Measurements from ENCODE around the gene SLC6A17. TPM values are rescaled to one million over a fixed set of nuclear protein-coding genes. Genes with fewer than 3 reads are reported as not detected.

The SLC6A17 gene
- total and polyA plus RNA-seq, 2 donors (not counting 1 experiment from before 2014, with no cell fraction given) = not detected

DNA sequence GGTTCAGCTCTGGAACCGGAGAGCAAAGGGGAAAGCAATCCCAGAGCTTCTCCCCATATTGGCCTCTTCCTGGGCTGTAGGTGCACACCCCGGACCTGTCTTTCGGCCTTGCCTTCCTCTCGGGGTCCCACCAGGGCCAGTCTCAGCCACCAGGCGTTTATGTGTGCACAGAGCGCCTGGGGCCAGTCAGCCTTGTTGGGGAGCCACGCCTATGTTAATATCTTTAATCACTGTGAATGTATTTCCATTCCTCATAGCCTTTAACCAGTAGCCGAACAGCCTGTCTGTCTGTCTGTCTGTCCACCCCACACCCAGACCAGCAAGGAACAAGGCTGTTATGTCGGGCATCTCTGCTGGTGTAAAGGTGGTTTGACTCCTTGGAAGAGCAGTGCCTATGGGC lies 78.6 kb downstream of the SLC6A17 start:
- intact Hi-C loops (cut with micrococcal nuclease) = no loop called here
- H3K9me3 Mint-ChIP-seq (ENCODE audit: insufficient read depth) = no peaks in the 10 kb centered on the region
- ATAC-seq (ENCODE audit: low read depth) (no peak), DNase-seq (no peak)
- Histone ChIP-seq H3K9ac (ENCODE audit: low read length) (no peak overlapping the region), H3K79me2 (ENCODE audit: control insufficient read depth, insufficient read depth, low read length) (no peaks in the 10 kb centered on the region), H3K27ac (ENCODE audit: low read length in 2 of 2) (no peak overlapping the region), H2AFZ (ENCODE audit: insufficient read depth, low read depth, low read length, poor library complexity, severe bottlenecking) (no peak overlapping the region), H3K36me3 (replicated peaks in 1 of 2; ENCODE audit: control extremely low read depth in 1 of 2, control insufficient read depth in 1 of 2, extremely low read depth in 1 of 2, insufficient read depth in 2 of 2, low read length in 1 of 2) (peaks cover 0 to 4% of the 10 kb centered on the region in 2 experiments), H3K27me3 (replicated peaks in 1 of 4; ENCODE audit: control extremely low read depth in 1 of 4, control insufficient read depth in 3 of 4, insufficient read depth in 4 of 4, low read length in 3 of 4) (no peaks in the 10 kb centered on the region), H3K4me3 (ENCODE audit: control extremely low read depth in 1 of 5, extremely low read depth in 1 of 5, insufficient read depth in 1 of 5, low read depth in 2 of 5, low read length in 4 of 5) (no peak overlapping the region), H3K4me1 (ENCODE audit: control insufficient read depth in 2 of 2, insufficient read depth in 2 of 2, low read length in 2 of 2) (no peaks in the 10 kb centered on the region), H3K9me3 (ENCODE audit: control extremely low read depth in 1 of 3, control insufficient read depth in 2 of 3, insufficient read depth in 1 of 3, low read length in 2 of 3) (no peaks in the 10 kb centered on the region), H3K4me2 (replicated peaks; ENCODE audit: low read depth, low read length, poor library complexity, severe bottlenecking) (no peak overlapping the region), H4K20me1 (ENCODE audit: control insufficient read depth, insufficient read depth, low read length, poor library complexity, severe bottlenecking) (no peaks in the 10 kb centered on the region)
- TF ChIP-seq EZH2 (IDR thresholded peaks at IDR 0.05; ENCODE audit: borderline replicate concordance, insufficient read depth, low read depth, low read length, poor library complexity, severe bottlenecking) (no peak), CTCF (IDR thresholded peaks at IDR 0.05) (no peak)
- no peak overlapping the region for H3K4me3 Mint-ChIP-seq
- WGBS (ENCODE audit: insufficient coverage) = 91% methylated on average over 6 of the region's 9 CpGs
- H3K27ac Mint-ChIP-seq = no peak overlapping the region
- H3K4me1 Mint-ChIP-seq = no peaks in the 10 kb centered on the region
- no peaks in the 10 kb centered on the region for H3K27me3 Mint-ChIP-seq
- ChIA-PET POLR2A (no interaction called here), CTCF (interaction anchor here (1.3 kb wide), 1 partner anchor 232 kb away, joined by 5 read pairs; no protein-coding TSS in a partner anchor)

- no peak overlapping the region for H2AFZ ChIP-seq (ENCODE audit: insufficient read depth, low read depth, low read length, poor library complexity, severe bottlenecking)
- 96% methylated on average over 15 of the region's 21 CpGs for WGBS (ENCODE audit: insufficient coverage)
- H3K9ac ChIP-seq (ENCODE audit: low read length) = no peak overlapping the region
- no peaks in the 10 kb centered on the region for H3K4me1 Mint-ChIP-seq
- DNase-seq (no peak), ATAC-seq (ENCODE audit: low read depth) (no peak)
- H3K4me2 ChIP-seq (replicated peaks; ENCODE audit: low read depth, low read length, poor library complexity, severe bottlenecking) = no peak overlapping the region
- H3K4me3 Mint-ChIP-seq = no peak overlapping the region
- POLR2A ChIA-PET = no interaction called here
- H3K9me3 ChIP-seq (ENCODE audit: control extremely low read depth in 1 of 3, control insufficient read depth in 2 of 3, insufficient read depth in 1 of 3, low read length in 2 of 3) = no peaks in the 10 kb centered on the region
- no peaks in the 10 kb centered on the region for H3K27me3 ChIP-seq (replicated peaks in 1 of 4; ENCODE audit: control extremely low read depth in 1 of 4, control insufficient read depth in 3 of 4, insufficient read depth in 4 of 4, low read length in 3 of 4)
- no peak overlapping the region for H3K27ac ChIP-seq (ENCODE audit: low read length in 2 of 2)
- no peaks in the 10 kb centered on the region for H3K4me1 ChIP-seq (ENCODE audit: control insufficient read depth in 2 of 2, insufficient read depth in 2 of 2, low read length in 2 of 2)
- H4K20me1 ChIP-seq (ENCODE audit: control insufficient read depth, insufficient read depth, low read length, poor library complexity, severe bottlenecking) = no peaks in the 10 kb centered on the region
- intact Hi-C loops (cut with micrococcal nuclease) = no loop called here
- TF ChIP-seq EZH2 (IDR thresholded peaks at IDR 0.05; ENCODE audit: borderline replicate concordance, insufficient read depth, low read depth, low read length, poor library complexity, severe bottlenecking) (no peak), CTCF (IDR thresholded peaks at IDR 0.05) (no peak)
- H3K79me2 ChIP-seq (ENCODE audit: control insufficient read depth, insufficient read depth, low read length) = no peaks in the 10 kb centered on the region
- H3K27me3 Mint-ChIP-seq = no peaks in the 10 kb centered on the region
- H3K9me3 Mint-ChIP-seq (ENCODE audit: insufficient read depth) = no peaks in the 10 kb centered on the region
- no peak overlapping the region for H3K27ac Mint-ChIP-seq
- H3K4me3 ChIP-seq (ENCODE audit: control extremely low read depth in 1 of 5, extremely low read depth in 1 of 5, insufficient read depth in 1 of 5, low read depth in 2 of 5, low read length in 4 of 5) = no peak overlapping the region
- H3K36me3 ChIP-seq (replicated peaks in 1 of 2; ENCODE audit: control extremely low read depth in 1 of 2, control insufficient read depth in 1 of 2, extremely low read depth in 1 of 2, insufficient read depth in 2 of 2, low read length in 1 of 2) = peaks cover 0 to 2% of the 10 kb centered on the region in 2 experiments
- CTCF ChIA-PET = no interaction called here
These were observed 79.2 kb downstream of the SLC6A17 start for GRCh38 chr1:110229348-110230001.
